H1 (cell line): Measurements from ENCODE around the gene ZBTB20. TPM values are rescaled to one million over a fixed set of nuclear protein-coding genes. Genes with fewer than 3 reads are reported as not detected.

Experiments
- GTF2F1 ChIP-seq: IDR thresholded peaks from 2 replicates; pipeline ENCODE4 v1.6.1; 2012; ENCODE audit warnings: low read depth, low read length, improper control_type of control experiment, borderline replicate concordance
- KDM1A ChIP-seq: fragments of 200-600, 300-600 bp; sonication (generic); IDR thresholded peaks from 2 replicates; pipeline ENCODE4 v1.7.1; 2016; ENCODE audit warnings: mild to moderate bottlenecking, low read length, borderline replicate concordance
- KDM5A ChIP-seq: fragments of 200-600 bp; IDR thresholded peaks from 2 replicates; pipeline ENCODE4 v1.7.1; 2012; ENCODE audit warnings: mild to moderate bottlenecking, low read length, inconsistent platforms, mixed read lengths
- MAFK ChIP-seq: IDR thresholded peaks from 2 replicates; pipeline ENCODE4 v1.6.1; 2012; ENCODE audit warnings: low read depth, mild to moderate bottlenecking, improper control_type of control experiment, low read length
- SIN3A ChIP-seq, 2 experiments: IDR thresholded peaks in 1 of 2; conservative IDR thresholded peaks in 1 of 2; 2 replicates each; pipeline ENCODE4 v1.6.1; 2011 to 2012; ENCODE audit warnings: low read length in 2 of 2, improper control_type of control experiment in 1 of 2, low read depth in 1 of 2, mild to moderate bottlenecking in 1 of 2
- TAF7 ChIP-seq: optimal IDR thresholded peaks from 2 replicates; pipeline ENCODE3; 2011; ENCODE audit warnings: low read depth, mild to moderate bottlenecking, inconsistent platforms, low read length, moderate library complexity, borderline replicate concordance
- YY1 ChIP-seq: IDR thresholded peaks from 2 replicates; pipeline ENCODE4 v1.6.1; 2011; ENCODE audit warnings: low read depth, mild to moderate bottlenecking, low read length
- polyA plus RNA-seq, 7 experiments: library from polyadenylated mRNA; depleted of rRNA in 3 of 7; stranded (reverse) in 5 of 7; unstranded in 2 of 7; fragments of >200 nt in 5 of 7; fragments of 200-250 nt in 2 of 7; gene quantifications; 1 replicate in 5 of 7; 2 replicates in 1 of 7; 4 replicates in 1 of 7; pipeline versions ENCODE4 v1.2.1 to v1.2.3, GENCODE V29; 2011 to 2013; ENCODE audit warnings: missing spikeins in 2 of 7, mixed read lengths in 2 of 7
- total RNA-seq: library from RNA; stranded (reverse); fragmentation: NEBNext Ultra II Directional; extraction: Animal tissue kit (Norgen Biotek cat#: 25700); gene quantifications from 2 replicates; pipeline ENCODE4 v1.2.1, GENCODE V29; 2021

Gene ZBTB20
- total and polyA plus RNA-seq, 2 of the 8 experiments (the other 6 are each of a cell fraction or from before 2014, with no cell fraction given), result 0.35 to 1.3 TPM

DNA sequence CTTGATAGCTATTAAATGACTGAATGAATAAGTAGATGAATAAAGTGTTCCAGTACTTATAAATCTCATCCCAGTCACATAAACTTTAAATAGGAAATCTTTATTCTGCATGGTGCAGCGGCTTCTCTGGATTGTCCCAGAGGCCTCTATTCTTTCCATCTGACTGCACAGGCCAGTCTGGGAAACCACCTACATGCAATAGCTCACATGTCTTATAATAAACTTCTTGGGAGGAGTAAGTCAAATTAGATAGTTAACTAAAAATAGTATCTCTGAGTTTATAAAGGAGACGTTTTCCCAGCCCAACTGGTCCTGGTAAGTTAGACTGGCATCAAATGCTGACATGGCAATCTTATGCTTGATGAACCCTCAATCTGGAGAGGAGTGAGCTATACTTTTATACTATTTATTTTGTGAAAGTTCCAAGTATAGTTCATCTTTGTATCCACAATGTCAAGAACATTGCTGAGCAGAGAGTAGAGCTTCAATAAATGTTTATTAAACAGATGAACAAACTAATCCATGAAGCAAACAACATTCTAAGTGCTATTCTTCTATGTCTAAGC, 435.7 kb downstream of the ZBTB20 start (continued):
- TF ChIP-seq GTF2F1 (no peak), KDM1A (no peak), YY1 (no peak), MAFK (no peak), SIN3A (conservative IDR thresholded peaks at IDR 0.05 in 1 of 2, IDR thresholded peaks at IDR 0.05 in 1 of 2; ENCODE audit: low read depth in 1 of 2, low read length in 2 of 2) (no peak), KDM5A (no peak), TAF7 (no peak)
- TF ChIP-seq, all 59 proteins: peak for 0
